K562 (cell line): ENCODE results near the gene NCBP2. TPM values are rescaled to one million over a fixed set of nuclear protein-coding genes. Genes with fewer than 3 reads are reported as not detected.

Experiments used
- BMI1 ChIP-seq: fragments of 150-350 bp; IDR thresholded peaks from 2 replicates; pipeline ENCODE4 v1.6.1; 2014; ENCODE audit warnings: low read length
- HBP1 ChIP-seq: fragments of 450-650 bp; formaldehyde crosslinking; IDR thresholded peaks from 2 replicates; pipeline ENCODE4 v1.4.0; 2022; ENCODE audit warnings: missing genetic modification characterization
- HNRNPL ChIP-seq: fragments of 200-400 bp; formaldehyde crosslinking; IDR thresholded peaks from 2 replicates; pipeline ENCODE4 v1.6.1; 2017; ENCODE audit warnings: low read depth, mild to moderate bottlenecking, low read length
- NBN ChIP-seq: fragments of 450-650 bp; IDR thresholded peaks from 2 replicates; pipeline ENCODE4 v1.6.1; 2016; ENCODE audit warnings: low read depth, mild to moderate bottlenecking
- POU5F1 ChIP-seq: fragments of 150-350 bp; IDR thresholded peaks from 2 replicates; pipeline ENCODE4 v1.6.1; 2014; ENCODE audit warnings: borderline replicate concordance, low read length, low read depth, mild to moderate bottlenecking; ENCODE audit not compliant: partially characterized antibody
- PTTG1 ChIP-seq: fragments of 450-650 bp; IDR thresholded peaks from 2 replicates; pipeline ENCODE4 v1.6.1; 2016; ENCODE audit warnings: low read depth, mild to moderate bottlenecking, missing genetic modification characterization, missing compliant biosample characterization
- ZNF518B ChIP-seq: fragments of 250-450 bp; sonication (Bioruptor Pico); IDR thresholded peaks from 2 replicates; pipeline ENCODE4 v1.5.0; 2021; ENCODE audit warnings: mild to moderate bottlenecking, moderate library complexity
- ZNF584 ChIP-seq: fragments of 200-800 bp; sonication (Bioruptor generic); IDR thresholded peaks from 2 replicates; pipeline ENCODE4 v1.6.1; 2016; ENCODE audit warnings: low read depth, mild to moderate bottlenecking, missing genetic modification characterization, missing compliant biosample characterization
- polyA plus RNA-seq, 8 experiments: library from polyadenylated mRNA; depleted of rRNA in 4 of 8; stranded (reverse) in 5 of 8; unstranded in 3 of 8; fragments of >200 nt; fragmentation: Nextera tagmentation in 2 of 8; fragmentation: Illumina TruSeq in 1 of 8; extraction: Ambion mirVana in 2 of 8; extraction: Trizol in 1 of 8; gene quantifications; 2 replicates each; pipeline versions ENCODE4 v1.2.1 to v1.2.3, GENCODE V29; 2011 to 2014; ENCODE audit warnings: inconsistent platforms in 1 of 8, missing spikeins in 1 of 8
- total RNA-seq, 7 experiments: library from RNA; depleted of rRNA in 6 of 7; stranded (reverse); fragments of >200 nt in 6 of 7; fragmentation: Illumina TruSeq in 2 of 7; extraction: Trizol in 2 of 7; gene quantifications; 2 replicates each; pipeline versions ENCODE4 v1.2.1 to v1.2.3, GENCODE V29; 2011 to 2021; ENCODE audit warnings: low replicate concordance in 1 of 7

The NCBP2 gene
- total and polyA plus RNA-seq, 9 of the 15 experiments (the other 6 are each of a cell fraction or from before 2014, with no cell fraction given) = 56.4 to 102 (median 82.3) TPM

- TF ChIP-seq POU5F1 = no peak
- TF ChIP-seq ZNF518B = no peak
- no peak for TF ChIP-seq HNRNPL
- no peak for TF ChIP-seq ZNF584 (CRISPR knock-in tag)
- TF ChIP-seq HBP1 (CRISPR knock-in tag) = no peak
- no peak for TF ChIP-seq BMI1
- no peak for TF ChIP-seq PTTG1 (tag)
- TF ChIP-seq NBN = no peak
Observed at GRCh38 chr3:196931828-196932587, 10.3 kb downstream of the NCBP2 start (continued).
